GM18870 (cell line): ENCODE results near the gene GJA4.

ENCODE experiments used
- ATAC-seq: cut with Tn5 transposase; IDR thresholded peaks from one replicate; pipeline ENCODE4 v1.9.1; 2021; ENCODE audit warnings: moderate library complexity; ENCODE audit not compliant: unreplicated experiment

Gene GJA4

DNA sequence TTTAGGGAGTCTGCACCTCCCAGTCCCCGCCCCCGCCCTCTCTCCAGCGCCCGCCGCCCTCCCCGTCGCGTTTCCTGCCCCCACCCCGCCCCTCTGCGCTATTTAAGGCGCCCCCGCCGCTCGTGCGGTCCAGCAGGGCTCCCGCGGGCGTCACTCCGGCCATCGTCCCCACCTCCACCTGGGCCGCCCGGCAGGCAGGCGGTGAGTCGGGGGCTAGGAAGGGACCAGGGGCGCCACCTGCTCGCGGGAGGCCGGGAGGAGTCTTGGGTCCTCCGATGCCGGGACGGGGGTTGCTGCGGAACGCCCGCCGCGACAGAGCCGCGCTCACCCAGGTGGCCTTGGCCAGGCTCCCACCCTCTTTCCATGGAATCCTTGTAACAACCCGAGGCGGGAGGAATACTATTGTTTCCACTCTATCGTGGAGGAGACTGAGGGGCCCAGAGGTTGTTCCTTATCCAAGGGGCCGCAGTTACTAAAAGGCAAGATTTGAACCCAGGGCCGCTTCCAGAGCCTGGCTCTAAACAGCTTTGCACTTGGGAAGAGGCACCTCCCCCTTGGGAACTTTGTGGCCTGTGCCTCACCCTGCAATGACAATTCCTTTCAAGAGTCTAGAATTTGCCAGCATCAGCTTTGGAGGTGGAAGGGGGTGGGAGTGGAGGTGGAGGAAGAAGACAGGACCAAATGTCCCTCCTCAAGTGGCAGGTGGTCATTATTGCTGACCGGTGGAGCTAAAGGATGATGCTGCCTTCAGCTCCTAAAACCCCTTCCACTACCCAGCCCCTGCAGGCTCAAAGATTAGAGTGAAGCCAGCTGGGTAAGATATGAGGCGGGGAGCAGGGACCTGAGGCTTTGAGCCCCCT, at the start of gene GJA4:
GJA4 (plus strand) TSS at position 132 of the 860 bp plus-strand sequence. CDS start 1,215 bp downstream, outside the sequence.
- ATAC-seq, result no peak

DNA sequence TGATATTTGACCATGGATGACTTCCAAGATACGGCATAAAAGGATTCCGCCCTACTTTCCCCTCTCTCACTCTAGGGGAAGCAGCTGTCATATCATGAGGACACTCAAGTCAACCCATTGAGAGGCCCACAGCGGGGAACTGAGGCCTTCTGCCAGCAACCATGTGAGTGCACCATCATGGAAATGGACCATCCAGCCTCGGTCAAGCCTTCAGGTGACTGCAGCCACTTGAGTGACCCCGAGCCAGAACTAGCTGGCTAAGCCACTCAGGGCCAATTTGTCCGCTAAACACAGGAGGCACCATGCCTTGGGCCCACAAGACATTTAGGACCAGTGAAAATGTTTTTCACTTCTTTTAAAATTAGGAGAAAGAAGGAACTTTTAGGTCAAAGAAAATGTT, 49.0 kb upstream of the GJA4 start:
- ATAC-seq, result no peak

DNA sequence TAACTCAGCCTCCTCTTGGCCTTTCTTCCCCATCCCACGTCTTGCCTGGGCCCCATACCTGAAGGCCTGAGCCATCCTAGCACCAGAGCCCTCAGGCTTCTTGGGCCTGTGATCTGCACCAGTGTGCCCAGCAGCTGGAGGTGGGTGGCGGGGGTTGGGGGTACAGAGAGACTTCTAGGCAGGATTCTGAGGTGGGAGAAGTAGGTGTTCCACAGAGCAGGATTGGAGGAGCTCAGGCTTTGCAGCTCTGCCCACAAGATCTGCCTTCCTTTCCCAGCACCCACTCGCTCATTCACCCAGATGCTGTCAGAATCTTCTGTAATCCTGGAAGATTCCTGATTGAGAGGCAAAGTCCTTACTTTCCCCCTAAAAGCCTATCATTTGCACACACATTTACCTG, 47.9 kb upstream of the GJA4 start:
- no peak for ATAC-seq

DNA sequence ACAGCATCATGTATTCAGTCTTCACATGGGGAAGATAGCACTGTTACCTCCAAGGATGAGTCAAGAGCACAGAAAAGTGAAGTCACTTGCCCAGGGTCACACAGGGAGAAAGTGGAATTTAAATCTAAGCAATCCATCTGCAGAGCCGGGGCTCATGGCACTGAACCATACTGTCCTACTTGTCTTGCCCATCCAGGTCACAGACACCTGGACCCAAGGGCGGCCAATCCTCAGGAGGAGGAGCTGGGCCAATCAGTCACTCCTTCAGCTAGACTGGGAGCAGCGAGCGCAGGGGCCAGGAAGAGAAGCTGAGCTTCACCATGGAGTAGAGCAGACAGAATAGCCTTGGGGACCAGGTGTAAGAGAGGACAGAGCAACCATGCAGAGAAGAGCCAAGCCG, 47.1 kb upstream of the GJA4 start:
- ATAC-seq, result no peak

DNA sequence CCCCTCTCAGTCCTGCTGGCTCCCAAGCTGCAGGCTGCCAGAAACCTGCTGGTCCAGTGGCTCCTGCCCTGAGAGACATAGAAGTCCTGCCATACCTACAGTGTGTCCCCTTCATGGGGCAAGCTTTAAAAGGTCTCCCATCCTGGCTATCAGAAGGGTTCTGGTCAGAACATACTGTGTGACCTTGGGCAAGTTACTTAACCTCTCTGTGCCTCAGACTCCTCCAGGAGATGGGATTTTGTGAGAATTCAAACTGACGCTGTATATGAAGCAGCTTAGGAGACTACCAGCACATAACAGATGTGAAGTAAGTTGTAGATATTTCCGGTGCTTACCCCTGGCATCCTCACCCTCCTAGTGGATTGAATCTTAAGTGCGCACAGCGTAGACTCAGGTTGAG, 46.7 kb upstream of the GJA4 start:
- no peak for ATAC-seq

DNA sequence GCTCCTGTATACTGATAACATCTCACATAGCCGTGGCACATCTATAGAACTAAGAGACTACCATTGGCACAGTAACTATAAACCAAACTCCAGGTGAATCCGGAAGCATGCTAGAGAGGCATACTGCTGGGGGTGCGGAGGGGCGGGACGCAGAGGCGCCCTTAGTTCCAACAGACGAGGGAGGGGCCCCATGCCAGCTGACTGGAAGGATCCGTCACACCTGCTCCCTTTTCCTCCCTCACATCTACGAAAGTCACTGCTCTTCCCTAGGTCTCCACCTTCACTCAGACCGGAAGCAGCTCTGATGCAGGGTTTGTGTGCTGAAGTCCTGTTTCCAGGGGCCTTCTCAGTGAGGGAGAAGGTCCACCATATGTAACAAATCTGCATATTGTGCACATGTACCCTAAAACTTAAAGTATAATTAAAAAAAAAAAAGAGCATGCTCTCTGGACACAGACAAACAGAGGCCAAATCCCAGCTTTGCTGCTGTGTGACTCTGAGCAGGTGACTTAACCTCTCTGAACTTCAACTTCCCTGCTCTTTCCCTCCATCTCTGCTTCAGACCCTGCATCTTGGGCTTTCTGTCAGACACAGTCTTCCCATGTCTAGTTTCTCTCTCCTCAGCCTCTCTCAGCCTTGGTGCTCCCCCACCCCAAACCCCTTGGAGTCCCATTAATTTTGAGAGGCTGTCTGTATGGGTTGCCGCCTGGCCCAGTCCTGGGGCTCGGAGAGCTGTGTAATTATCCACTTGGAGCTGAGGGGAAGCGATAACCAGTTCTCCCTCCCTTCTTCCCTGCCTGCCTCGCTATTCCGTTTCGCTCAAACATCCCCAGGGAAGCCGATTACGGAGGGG, 45.8 kb upstream of the GJA4 start:
- ATAC-seq, result no peak

DNA sequence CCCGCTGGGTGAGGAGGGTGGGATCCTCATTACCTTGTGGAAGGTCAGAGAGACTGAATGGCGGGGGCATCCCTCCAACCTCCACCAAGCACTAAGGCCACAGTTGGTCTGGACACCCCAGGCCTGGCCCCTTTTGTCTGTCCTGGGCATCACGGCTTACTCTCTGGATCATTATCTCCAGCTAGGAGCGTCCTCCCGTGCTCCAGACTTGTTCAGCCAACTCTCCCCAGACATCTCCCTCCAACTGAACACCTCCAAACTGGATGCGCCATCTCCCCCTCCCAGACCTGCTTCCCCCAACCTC, 45.2 kb upstream of the GJA4 start:
- ATAC-seq, result no peak

DNA sequence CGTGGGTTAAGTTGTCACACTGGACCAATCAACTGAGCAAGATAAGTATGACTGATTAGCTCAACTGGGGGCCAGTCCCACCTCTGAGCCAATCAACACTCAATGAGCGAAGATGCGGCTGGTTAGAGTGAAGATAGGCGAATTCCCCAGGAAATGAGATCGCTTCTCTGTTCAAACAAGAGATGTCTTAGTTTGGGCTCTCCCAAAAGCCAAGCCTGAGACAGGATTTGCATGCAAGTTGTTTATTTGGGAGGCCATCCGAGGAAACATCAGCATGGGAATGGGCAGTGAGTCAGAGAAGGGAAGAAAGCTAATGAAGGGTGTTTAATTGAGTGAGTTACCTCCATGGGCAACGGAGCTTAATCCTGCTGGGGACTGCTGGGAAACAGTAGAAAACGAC, 42.8 kb upstream of the GJA4 start:
- no peak for ATAC-seq

DNA sequence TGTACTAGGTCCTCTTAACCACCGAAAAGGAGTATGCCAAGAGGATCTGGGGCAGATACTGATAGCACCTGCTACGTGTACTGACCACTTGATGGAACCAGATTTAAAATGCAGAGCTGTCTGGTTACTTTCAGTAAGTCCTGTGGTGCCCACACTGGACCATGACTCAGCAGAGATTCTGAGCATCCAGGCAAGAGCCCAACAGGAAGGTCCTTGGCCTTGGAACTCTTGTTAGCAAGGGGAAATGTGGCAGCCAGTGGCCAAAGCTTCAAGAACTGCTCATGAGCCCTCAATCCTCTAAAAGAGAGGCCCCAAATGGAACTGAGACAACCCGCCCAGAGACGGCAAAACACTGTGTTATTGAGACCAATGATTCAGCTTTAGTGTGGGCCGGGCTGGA, 42.2 kb upstream of the GJA4 start:
- no peak for ATAC-seq

DNA sequence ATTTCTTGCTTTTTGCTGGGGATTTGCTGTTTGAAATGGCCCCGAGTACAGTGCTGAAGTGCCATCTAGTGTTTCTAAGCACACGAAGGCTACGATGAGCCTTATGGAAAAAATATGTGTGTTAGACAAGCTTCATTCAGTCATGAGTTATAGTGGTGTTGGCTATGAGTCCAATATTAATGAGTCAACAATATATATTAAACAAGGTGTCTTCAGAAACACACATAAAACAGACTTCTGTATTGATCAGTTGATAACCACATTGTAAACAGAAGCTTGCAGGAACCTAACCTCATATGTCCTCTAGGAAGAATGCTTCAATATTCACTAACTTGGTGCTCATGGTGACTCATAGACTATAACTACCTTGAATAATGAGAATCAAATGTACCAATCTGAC, 39.6 kb upstream of the GJA4 start:
- ATAC-seq, result no peak

DNA sequence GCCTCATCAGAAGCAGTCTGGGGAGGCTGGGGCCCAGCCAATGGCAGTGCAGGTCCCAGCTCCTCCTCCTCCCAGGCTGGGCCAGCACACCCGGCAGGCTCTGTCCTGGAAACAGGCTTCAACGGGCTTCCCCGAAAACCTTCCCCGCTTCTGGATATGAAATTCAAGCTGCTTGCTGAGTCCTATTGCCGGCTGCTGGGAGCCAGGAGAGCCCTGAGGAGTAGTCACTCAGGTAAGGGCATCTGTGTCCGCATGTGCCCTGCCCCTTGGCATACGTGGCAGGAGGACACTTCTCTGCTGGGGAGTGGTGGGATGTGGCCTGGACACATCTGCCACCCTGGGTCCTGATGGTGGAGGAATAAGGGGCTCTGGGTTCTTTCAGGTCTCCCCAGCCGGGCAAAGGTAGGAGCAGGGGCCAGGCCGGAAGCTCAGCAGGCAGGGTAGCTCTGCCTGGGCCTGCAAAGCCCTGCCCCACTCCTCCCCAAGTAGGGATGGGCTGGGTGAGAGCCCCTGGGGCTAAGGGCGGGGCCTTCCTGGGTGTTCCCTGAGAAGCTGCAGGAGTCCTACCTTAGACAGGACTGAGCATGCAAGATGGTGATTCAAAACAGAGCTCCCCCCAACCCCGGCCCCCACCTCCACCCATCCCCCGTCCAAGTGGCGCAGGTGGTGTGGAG, 37.7 kb upstream of the GJA4 start, which contains the start of gene GJB5:
GJB5 (plus strand) TSS at position 84 of the 674 bp plus-strand sequence. CDS start 2,284 bp downstream, outside the sequence.
- ATAC-seq, result no peak

DNA sequence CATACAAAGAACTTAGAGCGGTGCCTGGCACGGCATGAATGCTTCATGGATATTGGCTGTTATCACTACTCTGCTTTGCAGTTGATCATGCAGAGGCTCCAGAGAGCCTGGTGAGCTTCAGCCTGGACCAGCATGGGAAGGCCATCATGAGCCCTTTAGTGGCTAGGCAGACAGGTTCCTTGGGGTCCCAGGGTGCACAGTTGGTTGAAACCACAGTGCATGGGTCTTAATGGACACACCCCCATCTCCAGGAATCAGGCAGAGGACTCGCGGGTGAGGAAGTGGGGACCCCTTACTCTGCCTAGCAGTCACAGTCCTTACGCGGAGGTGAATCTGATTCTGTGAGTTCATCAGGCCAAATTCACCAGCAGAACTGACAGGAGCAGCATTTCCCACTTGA, 36.8 kb upstream of the GJA4 start:
- ATAC-seq, result no peak

DNA sequence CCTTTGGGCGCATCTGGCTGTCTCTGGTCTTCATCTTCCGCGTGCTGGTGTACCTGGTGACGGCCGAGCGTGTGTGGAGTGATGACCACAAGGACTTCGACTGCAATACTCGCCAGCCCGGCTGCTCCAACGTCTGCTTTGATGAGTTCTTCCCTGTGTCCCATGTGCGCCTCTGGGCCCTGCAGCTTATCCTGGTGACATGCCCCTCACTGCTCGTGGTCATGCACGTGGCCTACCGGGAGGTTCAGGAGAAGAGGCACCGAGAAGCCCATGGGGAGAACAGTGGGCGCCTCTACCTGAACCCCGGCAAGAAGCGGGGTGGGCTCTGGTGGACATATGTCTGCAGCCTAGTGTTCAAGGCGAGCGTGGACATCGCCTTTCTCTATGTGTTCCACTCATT, 35.4 kb upstream of the GJA4 start:
- no peak for ATAC-seq

DNA sequence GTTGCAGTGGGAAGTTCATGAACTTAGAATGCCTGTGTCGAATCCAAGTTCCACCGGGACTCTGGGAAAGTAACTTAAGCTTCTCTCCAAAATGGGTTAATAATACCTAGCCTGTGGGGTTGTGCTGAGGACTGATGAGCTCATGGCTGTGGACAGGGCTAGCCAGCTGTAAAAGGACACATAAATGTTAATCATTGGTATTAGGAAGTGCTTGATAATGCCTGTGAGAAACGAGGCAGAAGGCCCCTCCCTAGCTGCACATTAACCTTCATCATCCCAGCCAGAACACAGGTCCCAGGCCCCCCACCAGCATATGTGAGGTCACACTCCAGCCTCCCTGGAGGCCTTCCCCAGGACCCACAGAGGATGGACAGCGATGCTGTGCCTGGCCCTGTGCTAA, 34.0 kb upstream of the GJA4 start:
- no peak for ATAC-seq

DNA sequence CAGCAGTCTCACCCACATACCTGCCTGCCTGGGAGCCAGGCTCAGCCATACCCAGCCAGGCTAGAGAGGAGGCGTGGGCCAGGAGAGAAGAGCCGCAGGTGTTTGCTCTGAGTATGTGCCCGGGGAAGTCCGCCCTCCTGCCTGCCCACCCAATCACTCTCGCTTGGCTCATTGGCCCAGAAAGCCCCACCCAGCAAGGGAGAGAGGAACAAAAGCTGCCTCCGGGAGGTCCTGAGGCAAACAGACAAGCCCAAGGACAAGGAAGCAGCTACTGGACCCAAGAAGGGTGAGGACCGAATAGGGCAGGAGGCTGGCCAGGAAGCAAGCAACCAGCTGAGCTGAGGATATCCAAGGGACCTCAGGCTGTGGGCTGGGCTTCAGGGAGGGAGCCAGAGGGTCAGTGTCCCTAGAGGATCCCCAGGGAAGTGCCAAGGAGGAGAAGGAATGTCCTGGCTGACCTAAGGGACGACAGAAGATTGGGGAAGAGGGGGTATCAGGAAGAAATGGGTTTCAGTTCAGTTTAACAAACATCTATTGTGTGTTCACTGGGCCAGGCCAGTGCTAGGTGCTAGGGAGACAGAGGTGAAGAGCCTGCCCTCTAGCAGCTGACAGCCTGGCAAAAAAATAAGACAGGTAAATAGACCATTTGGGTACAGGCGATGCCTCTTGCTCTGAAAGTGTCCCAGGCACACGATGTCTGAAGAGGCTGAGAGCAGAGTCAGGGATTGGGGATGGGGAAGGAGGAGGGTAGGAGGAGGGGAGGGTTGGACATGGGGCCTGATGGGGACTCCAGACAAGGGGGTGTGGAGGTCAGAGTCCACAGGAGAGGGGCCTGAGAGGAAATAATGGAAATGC, 33.1 kb upstream of the GJA4 start, which contains the start of gene GJB4:
GJB4 (plus strand) TSS at position 238 of the 855 bp plus-strand sequence. CDS start 1,515 bp downstream, outside the sequence.
- no peak for ATAC-seq

DNA sequence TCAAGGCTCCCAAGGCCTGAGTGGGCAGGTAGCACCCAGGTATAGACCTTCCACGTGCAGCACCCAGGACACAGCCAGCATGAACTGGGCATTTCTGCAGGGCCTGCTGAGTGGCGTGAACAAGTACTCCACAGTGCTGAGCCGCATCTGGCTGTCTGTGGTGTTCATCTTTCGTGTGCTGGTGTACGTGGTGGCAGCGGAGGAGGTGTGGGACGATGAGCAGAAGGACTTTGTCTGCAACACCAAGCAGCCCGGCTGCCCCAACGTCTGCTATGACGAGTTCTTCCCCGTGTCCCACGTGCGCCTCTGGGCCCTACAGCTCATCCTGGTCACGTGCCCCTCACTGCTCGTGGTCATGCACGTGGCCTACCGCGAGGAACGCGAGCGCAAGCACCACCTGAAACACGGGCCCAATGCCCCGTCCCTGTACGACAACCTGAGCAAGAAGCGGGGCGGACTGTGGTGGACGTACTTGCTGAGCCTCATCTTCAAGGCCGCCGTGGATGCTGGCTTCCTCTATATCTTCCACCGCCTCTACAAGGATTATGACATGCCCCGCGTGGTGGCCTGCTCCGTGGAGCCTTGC, 31.5 kb upstream of the GJA4 start:
- ATAC-seq, result no peak

DNA sequence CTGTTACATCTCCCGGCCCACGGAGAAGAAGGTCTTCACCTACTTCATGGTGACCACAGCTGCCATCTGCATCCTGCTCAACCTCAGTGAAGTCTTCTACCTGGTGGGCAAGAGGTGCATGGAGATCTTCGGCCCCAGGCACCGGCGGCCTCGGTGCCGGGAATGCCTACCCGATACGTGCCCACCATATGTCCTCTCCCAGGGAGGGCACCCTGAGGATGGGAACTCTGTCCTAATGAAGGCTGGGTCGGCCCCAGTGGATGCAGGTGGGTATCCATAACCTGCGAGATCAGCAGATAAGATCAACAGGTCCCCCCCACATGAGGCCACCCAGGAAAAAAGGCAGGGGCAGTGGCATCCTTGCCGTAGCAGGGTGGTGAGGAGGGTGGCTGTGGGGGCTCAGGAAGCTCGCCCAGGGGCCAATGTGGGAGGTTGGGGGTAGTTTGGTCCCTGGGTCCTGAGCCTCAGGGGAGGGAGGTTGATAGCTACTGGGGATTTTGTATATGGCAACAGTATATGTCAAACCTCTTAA, 31.0 kb upstream of the GJA4 start:
- ATAC-seq, result no peak

DNA sequence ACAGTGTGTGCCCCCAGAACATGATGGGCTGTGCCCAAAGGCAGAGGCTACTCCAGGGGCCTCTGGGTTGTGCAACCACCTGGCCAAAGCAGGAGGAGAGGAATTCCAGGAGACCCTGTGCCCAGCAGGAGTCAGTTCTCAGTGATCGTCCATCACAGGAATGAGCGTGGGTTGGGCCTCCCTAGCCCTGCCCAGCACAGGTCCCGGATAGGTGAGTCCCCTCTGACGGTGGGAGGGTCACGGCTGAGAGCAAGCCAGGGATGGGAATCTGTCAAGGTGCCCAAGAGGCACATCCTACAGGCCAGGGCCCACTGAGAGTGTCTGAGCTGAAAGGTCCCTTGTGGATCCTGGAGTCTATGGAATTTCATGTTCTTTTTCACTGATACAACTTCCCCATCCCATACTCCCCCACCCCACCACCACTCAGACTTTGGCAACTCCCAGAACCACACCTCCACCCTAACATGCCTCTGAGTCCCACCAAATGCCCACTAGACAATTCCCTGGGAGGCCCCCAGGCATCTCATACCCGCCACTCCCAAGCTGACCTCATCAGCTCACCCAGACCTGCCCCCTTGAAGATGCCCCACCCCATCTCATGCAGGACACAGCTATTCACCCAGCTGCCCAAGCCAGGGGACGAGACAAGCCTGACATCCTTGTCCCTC, 30.2 kb upstream of the GJA4 start:
- ATAC-seq, result no peak

DNA sequence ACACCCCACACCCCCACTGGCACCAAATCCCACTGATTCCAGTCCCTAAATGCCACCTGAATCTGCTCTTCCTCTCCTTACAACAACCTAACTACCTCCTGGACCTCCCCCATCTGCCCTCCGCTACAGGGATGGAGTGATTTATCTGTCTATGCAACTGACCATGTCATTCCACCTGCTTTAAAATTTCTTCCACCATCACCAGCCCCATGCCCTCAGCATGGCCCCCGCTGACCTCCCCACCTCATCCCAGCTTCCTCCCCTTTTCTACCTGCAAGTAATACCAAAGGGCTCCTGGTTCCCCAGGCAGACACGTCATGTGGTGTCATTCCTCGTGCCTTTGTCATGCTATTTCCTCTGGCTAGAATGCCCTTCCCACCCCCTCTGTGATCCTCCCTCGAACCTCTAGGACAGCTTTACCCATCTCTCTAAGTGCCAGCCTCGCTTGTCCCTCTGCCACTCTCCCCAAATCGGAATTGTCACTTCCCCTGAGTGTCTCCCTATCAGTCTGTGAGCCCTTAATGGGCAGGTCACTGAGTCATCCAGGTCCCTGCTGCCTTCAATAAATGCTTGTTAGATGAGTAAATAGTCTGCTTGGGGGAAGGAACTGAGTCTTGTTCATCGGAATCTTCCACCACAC, 29.5 kb upstream of the GJA4 start:
- no peak for ATAC-seq
